GM19372 (cell line): ENCODE data around the gene NDUFS6.
"Not testable (repeated sequence)": the region's sequence is repeated elsewhere in the genome, so short reads cannot be mapped to it uniquely, and the experiment has no call there.

Source experiments
- ATAC-seq: cut with Tn5 transposase; IDR thresholded peaks from one replicate; pipeline ENCODE4 v1.9.1; 2021; ENCODE audit warnings: mild to moderate bottlenecking, low read depth, moderate library complexity; ENCODE audit not compliant: unreplicated experiment

The NDUFS6 gene

DNA sequence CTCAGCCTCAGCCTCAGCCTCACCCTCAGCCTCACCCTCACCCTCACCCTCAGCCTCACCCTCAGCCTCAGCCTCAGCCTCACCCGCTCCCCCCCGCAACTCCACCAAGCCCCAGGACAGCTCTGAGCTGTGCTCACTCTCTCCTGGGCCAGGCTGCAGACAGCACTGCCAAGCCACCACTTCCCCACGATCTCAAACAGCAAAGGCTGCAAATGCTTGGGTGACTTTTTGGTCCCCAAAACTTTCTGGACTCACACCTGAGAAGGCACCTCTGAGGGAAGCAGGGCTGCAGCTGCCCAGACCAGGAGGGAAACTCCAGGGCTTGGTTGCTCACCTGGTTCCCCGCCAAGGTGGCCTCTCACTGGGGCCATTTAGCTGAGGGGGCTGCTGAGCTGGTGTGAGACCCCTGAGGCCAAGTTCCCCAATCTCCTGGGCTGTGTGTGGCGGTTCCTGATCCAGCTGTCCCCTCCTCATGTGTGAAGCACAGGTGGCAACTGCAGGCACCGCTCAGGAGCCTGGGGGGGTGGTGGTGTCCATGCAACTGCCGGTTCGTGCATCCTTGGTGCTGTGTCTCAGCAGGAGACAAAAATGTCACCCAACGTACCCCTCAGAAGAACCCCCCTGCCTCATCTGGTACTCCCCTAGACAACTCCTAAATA, 19.4 kb upstream of the NDUFS6 start:
- no peak for ATAC-seq

- ATAC-seq: no peak
Measured at GRCh38 chr5:1782385-1783215, 18.6 kb upstream of the NDUFS6 start.

- peak; percentile 81 for ATAC-seq
Measured at GRCh38 chr5:1783216-1783554, 18.0 kb upstream of the NDUFS6 start.

GRCh38 chr5:1784197-1785050, 16.8 kb upstream of the NDUFS6 start:
- no peak for ATAC-seq

DNA sequence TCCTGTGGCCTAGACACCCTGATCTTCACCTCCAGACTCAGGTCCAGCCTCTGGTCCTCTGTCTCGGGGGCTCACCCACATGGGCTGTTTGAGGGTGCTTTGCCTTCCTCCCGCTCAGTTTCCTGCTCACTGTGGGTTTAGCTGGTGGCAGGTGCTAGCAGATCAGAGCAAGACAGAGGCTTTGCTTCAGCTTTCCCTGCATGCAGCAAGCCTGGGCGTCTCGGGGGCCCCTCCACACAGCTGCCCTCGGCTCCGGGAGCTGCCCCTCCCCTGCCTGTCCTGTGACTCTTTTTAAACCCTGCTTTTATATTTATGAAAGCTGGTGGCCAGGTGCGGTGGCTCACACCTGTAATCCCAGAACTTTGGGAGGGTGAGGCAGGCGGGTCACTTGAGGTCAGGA, 16.1 kb upstream of the NDUFS6 start:
- ATAC-seq: no peak

DNA sequence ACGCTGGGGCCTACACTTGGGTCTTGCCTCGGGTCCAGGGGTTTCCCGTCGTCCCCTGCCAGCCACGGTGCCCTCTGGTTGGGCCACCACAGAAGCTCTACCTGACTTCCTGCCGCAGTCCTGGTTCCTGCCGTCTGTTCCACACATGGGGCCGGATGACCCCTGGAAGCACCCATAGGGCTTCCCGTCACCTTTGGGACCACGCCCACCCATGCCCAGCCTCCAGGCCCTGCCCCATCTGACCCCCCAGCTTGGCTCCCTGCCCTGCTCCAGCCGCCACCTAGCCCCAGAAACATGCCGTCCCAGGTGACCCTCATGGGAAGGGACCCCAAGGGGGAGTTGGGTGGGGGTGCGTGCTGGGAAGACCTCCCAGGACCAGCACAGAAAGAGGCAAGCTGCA, 15.2 kb upstream of the NDUFS6 start:
- no peak for ATAC-seq

- no peak for ATAC-seq
Measured at GRCh38 chr5:1786621-1787471, 14.4 kb upstream of the NDUFS6 start.

DNA sequence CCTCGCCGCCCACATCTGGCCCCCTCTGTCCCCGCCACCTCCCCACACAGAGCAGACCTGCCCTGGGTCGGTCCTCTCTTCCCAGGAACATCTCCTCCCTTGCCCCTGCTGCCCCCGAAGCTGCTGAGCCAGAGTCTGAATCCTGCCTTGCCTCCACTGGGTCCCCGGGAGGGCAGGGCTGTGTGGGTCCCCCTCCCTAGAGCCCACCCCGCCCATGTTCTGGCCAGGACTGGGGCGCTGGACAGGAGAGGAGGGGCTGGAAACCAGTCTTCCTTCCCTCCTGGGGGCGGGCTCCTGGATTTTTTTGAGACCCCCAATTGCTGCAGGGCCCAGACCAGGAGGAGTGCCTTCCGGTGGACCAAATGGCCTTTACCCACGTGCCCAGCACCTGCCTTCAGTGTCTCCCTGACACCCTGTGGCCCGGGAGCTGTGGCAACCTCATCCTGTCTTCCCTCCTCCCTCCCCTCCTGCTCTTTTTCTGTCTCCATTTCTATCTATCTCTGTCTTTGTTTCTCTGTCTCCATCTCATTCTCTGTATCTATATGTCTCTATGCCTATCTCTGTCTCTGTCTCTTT, 13.6 kb upstream of the NDUFS6 start:
- ATAC-seq: no peak

DNA sequence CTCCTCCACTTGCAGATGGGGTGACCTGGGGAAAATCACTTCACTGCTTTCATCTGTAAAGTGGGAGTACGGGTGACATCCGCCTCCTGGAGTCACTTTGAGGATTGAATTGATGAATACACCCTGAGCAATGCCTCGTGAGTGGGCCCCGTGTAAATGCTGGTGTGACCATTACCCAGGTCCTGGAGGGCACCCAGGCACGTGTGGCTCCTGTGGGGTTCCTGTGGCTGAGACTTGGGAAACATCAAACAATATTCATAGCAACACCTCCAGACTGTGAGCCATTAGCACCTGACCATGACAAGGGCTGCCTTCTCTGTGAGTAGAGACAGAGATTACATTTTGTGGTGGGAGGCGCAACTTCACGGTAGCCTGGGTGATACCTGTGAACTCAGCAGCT, 13.0 kb upstream of the NDUFS6 start:
- no peak for ATAC-seq

DNA sequence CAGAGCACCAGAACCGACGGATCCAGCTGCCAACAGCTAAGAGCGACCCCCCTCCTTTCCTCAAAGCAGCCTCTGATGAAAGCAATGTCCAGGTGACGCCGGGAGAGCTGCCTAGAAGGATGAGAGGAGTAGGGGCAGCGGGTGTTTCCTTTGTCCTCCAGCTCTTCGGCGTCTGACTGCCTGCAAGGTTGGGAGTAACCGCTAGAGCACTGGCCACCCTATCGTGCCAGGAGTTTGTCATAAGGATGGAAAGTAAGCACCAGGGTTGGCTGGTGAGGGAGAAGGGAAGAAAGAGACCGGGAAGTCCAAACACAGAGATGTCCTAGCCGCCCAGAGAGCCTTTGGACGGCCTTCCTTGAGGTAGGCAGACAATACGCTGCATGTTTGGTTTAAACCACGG, 12.4 kb upstream of the NDUFS6 start:
- no peak for ATAC-seq

DNA sequence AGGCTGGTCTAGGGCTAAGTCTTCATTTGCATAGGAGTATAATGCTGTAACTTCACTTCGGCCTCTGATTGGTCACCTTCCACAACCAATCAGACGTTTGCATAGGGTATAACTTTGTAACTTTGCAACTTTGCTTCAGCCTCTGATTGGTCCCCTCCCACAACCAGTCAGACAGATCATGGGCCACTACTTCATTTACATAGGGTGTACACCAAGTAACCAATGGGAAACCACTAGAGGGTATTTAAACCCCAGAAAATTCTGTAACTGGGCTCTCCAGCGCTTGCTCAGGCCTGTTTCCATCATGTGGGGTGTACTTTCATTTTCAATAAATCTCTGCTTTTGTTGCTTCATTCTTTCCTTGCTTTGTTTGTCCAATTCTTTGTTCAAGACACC, 11.8 kb upstream of the NDUFS6 start:
- not testable (repeated sequence) for ATAC-seq

- no peak for ATAC-seq
Measured at GRCh38 chr5:1789834-1790471, 11.3 kb upstream of the NDUFS6 start.

DNA sequence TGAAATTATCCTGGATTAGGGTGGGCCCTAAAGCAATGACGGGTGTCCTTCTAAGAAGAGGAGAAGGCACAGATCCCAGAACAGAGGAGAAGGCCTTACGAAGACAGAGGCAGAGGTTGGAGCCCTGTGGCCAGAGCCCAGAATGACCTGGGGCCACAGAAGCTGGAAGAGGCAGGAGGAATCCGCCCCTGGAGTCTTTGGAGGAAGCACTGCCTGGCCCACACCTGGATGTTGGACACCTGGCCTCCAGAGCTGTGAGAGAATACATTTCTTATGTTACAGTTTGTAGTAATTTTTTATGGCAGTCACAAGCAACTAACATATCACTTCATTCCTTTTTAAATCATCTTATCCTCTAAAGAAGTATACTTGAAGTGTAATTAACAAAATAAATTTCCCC, 10.0 kb upstream of the NDUFS6 start:
- no peak for ATAC-seq

DNA sequence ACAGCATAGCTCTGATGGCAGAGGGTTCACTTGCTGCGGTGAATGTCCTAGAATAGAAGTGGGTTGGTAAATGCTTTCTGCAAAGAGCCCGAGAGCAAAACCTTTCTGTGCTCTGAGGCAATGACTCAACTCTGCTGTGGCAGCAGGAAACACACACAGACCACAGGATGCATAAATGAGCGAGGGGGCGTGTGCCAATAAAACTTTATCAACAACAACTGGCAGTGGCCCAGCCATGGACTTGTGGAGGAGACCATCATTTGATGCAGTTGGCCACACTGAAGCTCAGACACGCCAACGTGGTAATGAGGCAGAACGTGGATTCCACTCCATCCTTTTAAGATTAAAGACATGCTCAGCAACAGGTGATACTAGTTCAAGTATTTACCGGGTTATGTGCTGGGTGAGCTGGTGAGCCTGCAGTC, 8.4 kb upstream of the NDUFS6 start:
- peak; percentile 92 for ATAC-seq

DNA sequence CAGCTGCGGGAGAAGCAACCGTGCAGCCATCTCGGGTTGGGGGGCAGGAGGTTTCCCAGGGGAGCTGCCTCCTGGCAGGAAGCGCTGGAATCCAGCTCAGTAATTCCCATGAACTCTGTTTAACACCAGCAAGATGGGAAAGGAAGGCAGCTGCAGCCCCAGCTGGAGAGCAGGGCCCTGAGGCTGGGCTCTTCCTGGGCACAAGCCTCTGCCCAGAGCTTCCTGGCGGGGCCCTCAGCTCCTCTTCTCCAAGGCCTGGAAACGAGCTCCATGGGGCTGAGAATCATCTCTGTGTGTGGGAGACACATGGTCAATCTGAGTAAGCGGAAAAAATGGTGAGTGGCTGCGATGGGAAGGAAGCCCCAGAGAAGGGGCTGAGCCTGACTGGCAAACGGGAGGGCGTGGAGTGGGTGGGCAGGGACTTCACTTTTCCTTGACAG, 7.9 kb upstream of the NDUFS6 start:
- ATAC-seq: no peak

GRCh38 chr5:1793966-1794900, 7.0 kb upstream of the NDUFS6 start:
- no peak for ATAC-seq

DNA sequence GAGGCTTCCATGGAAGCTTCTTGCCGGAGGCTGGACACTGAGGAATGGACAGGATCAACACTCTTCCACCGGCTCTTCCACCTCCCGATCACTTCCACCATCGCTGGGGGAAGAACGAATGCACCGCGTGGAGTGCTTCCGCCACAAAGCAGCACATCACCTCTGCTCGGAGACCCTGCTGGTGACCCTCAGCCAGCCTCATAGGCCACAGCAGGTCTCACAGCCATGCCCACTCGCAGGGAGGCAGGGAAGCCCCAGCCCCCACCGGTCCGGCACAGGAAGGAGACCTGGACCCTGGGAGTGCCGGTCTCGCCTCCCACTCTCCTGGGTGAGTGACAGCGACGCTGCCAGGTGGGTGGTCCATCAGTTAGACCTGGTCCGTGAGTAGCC, 6.3 kb upstream of the NDUFS6 start:
- no peak for ATAC-seq

DNA sequence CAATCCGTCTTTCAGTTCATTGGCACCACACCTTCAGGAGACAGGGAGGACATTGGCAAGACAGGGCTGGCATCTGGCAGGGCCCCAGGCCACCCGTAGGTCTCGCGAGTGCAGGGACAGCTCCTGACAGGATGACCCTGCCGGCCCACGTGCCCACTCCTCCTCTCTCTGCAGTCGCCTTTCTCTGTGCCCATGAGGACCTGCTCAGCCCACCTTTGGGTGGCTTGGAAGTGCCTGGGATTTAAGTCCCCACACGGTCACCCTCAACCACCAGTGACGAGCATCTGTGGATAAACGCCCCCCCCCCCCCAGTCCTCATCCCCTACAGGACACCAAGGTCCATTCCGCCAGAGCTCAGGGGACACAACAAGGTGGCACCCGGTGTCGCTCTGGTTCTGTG, 5.7 kb upstream of the NDUFS6 start:
- no peak for ATAC-seq
